GM18951 (cell line): ENCODE results near the gene GMPPA.

Source experiments
- POLR2A ChIP-seq: IDR thresholded peaks from 4 replicates; pipeline ENCODE4 v1.6.1; 2011; ENCODE audit warnings: mild to moderate bottlenecking; ENCODE audit not compliant: insufficient read length, insufficient read depth; ENCODE audit errors: extremely low read depth
- in situ Hi-C: fragments of 300-500 bp; cut with MboI; formaldehyde crosslinking; loops from one replicate; pipeline ENCODE4 v1.12.0; 2022; ENCODE audit warnings: low sequenced_read_pairs, mixed read lengths, inconsistent platforms; ENCODE audit not compliant: unreplicated experiment

Gene GMPPA

GRCh38 chr2:219474285-219475060, 24.2 kb upstream of the GMPPA start:
- in situ Hi-C loops, result no loop called here
- no peak for TF ChIP-seq POLR2A

DNA sequence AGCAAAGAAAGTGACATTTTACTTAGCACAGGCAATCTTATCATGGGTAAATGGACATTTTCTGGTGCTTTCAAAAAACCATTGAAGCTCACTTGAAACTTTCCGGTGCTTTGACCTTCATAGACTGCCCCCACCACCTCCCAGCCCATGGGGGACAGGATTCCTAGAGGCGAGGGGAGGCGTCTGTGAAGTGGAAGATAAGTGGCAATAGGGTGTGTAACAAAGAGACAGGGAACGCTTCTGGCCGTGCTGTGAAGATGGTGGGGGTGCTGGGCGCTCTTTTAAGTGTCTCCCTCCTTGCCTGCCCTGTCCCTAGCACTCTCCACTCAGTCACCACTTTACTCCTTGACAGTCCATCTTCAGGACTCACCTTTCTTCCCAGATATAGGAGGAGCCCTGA, 23.4 kb upstream of the GMPPA start:
- in situ Hi-C loops, result no loop called here
- no peak for TF ChIP-seq POLR2A

GRCh38 chr2:219475697-219476651, 22.7 kb upstream of the GMPPA start:
- in situ Hi-C loops, result no loop called here
- TF ChIP-seq POLR2A, result no peak

DNA sequence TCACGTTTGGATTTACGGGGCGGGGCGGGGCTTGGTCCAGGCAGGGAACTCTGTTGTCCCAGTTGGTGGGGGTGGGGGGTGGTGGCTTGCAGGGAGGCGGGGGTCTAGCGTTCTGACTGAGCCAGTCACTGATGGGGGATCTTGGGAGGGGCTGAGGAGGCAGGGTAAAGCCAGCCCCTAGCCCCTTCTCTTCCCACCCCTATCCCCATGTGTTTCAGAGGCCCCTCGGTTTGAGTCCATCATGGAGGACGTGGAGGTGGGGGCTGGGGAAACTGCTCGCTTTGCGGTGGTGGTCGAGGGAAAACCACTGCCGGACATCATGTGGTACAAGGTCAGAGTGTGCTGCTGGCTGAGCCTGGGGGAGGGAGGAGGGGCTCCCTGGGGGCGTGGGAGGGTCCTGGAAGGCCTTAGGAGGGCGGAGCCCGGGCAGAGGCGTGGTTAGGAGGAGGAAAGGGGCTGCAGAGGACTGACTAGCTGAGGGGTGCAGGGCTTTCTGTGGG, 22.0 kb upstream of the GMPPA start:
- in situ Hi-C loops, result no loop called here
- TF ChIP-seq POLR2A, result no peak

DNA sequence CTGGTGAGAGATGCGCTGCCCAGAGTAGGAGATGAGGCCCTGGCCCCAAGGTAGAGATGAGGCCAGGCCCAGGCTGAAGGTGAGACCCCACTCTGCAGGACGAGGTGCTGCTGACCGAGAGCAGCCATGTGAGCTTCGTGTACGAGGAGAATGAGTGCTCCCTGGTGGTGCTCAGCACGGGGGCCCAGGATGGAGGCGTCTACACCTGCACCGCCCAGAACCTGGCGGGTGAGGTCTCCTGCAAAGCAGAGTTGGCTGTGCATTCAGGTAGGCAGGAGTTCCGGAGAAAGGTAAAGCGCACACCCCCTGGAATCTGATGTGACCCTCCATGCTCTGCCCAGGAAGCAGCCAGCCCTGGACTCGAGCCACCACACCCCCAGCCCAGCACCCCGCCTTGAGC, 21.5 kb upstream of the GMPPA start:
- in situ Hi-C loops, result no loop called here
- no peak for TF ChIP-seq POLR2A

- in situ Hi-C loops, result no loop called here
- TF ChIP-seq POLR2A, result no peak
Observed at GRCh38 chr2:219477815-219478214, 20.9 kb upstream of the GMPPA start.

DNA sequence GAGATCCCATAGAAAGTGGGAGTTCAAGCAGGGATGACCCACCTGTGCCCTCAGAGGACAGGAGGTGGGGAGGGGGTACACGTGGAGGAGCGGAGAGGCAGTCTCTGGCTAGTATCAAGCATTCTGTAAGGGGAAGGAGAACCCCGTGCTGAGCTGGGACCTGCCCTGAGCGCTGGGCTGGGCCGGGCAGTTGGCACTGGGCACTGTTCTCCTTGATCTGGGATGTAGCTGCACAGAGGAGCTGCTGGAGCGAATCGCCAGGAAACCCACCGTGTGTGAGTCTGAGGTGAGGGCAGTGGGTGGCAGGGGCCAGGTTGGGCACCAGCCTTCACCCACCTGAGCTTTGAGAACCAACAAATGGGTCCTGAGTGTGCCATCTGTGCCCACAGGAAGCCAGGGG, 19.8 kb upstream of the GMPPA start:
- no peak for TF ChIP-seq POLR2A
- in situ Hi-C loops, result no loop called here

- no peak for TF ChIP-seq POLR2A
- in situ Hi-C loops, result no loop called here
Observed at GRCh38 chr2:219480004-219480403, 18.7 kb upstream of the GMPPA start.

DNA sequence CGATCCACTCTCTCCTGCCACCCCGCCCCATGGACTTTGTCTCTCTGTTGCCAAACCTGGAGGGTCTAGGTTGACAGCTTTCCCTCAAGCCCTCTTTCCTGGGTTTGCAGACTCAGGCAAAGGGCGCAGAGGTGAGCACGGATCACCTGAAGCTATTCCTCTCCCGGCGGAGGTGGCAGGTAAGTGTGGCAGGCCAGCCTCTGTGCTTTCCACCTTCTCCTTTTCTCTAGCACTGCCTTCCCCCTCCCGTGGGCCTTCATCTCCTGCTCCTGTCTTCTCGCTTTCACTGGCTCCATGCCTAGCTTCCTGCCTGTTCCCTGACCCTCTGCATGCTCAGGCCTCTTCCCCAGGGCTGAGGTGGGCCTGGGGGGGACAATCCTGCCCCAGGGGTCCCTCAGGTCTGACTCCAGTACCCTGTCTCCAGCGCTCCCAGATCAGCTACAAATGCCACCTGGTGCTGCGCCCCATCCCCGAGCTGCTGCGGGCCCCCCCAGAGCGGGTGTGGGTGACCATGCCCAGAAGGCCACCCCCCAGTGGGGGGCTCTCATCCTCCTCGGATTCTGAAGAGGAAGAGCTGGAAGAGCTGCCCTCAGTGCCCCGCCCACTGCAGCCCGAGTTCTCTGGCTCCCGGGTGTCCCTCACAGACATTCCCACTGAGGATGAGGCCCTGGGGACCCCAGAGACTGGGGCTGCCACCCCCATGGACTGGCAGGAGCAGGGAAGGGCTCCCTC, 15.9 kb upstream of the GMPPA start:
- in situ Hi-C loops, result no loop called here
- no peak for TF ChIP-seq POLR2A

GRCh38 chr2:219483451-219484342, 15.0 kb upstream of the GMPPA start:
- in situ Hi-C loops, result no loop called here
- TF ChIP-seq POLR2A, result no peak

DNA sequence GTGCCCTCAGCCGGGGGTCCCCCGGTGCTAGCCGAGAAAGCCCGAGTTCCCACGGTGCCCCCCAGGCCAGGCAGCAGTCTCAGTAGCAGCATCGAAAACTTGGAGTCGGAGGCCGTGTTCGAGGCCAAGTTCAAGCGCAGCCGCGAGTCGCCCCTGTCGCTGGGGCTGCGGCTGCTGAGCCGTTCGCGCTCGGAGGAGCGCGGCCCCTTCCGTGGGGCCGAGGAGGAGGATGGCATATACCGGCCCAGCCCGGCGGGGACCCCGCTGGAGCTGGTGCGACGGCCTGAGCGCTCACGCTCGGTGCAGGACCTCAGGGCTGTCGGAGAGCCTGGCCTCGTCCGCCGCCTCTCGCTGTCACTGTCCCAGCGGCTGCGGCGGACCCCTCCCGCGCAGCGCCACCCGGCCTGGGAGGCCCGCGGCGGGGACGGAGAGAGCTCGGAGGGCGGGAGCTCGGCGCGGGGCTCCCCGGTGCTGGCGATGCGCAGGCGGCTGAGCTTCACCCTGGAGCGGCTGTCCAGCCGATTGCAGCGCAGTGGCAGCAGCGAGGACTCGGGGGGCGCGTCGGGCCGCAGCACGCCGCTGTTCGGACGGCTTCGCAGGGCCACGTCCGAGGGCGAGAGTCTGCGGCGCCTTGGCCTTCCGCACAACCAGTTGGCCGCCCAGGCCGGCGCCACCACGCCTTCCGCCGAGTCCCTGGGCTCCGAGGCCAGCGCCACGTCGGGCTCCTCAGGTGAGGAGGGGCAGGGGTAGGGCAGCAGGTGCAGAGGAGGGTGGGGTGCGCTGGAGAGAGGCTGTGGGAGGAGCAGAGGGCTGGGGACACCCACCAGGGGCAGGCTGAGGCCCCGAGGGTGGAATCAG, 14.1 kb upstream of the GMPPA start:
- in situ Hi-C loops, result no loop called here
- TF ChIP-seq POLR2A, result no peak
